IMR-90 (cell line): ENCODE data around the gene RNF166. TPM values are rescaled to one million over a fixed set of nuclear protein-coding genes. Genes with fewer than 3 reads are reported as not detected.

Experiments
- ATAC-seq: fragments of 200-7000 bp; cut with Tn5 transposase; 2 replicates; pipeline ENCODE4 v1.9.1; 2020; ENCODE audit warnings: low read depth, mild to moderate bottlenecking, moderate library complexity
- BruUV-seq: library from RNA; stranded (reverse); fragments of 400-500 nt; replicated peaks from 2 replicates; lab custom pipeline; 2021; lab: Mats Ljungman, UMichigan
- CTCF ChIA-PET: fragments of 300-600 bp; formaldehyde crosslinking; extraction: SDS; loops from one replicate; lab custom pipeline; 2021; ENCODE audit warnings: antibody characterized with exemption; lab: Yijun Ruan, JAX
- POLR2A ChIA-PET: fragments of 300-600 bp; sonication (Branson Sonifier 250); formaldehyde crosslinking; loops from one replicate; lab custom pipeline; 2022; ENCODE audit warnings: antibody characterized with exemption; ENCODE audit not compliant: unreplicated experiment; lab: Charles Lee
- DNase-seq: peaks from one replicate; pipeline ENCODE4 v3.0.0; 2013
- H2AFZ ChIP-seq: replicated peaks from 2 replicates; pipeline ENCODE3; 2013; ENCODE audit warnings: low read length, mild to moderate bottlenecking; ENCODE audit not compliant: poor library complexity
- H2AK5ac ChIP-seq: 2 replicates; pipeline ENCODE4 v1.6.1; 2013; ENCODE audit warnings: low read depth, low read length, inconsistent platforms
- H2AK9ac ChIP-seq: replicated peaks from 2 replicates; pipeline ENCODE3; 2013; ENCODE audit warnings: mild to moderate bottlenecking, low read depth, low read length, moderate library complexity; ENCODE audit not compliant: poor library complexity
- H2BK120ac ChIP-seq: 2 replicates; pipeline ENCODE4 v1.6.1; 2013; ENCODE audit warnings: low read depth, low read length, inconsistent platforms
- H2BK15ac ChIP-seq: 3 replicates; pipeline ENCODE4 v1.6.1; 2013; ENCODE audit warnings: low read depth, low read length, inconsistent platforms
- H2BK20ac ChIP-seq: 2 replicates; pipeline ENCODE4 v1.6.1; 2013; ENCODE audit warnings: low read depth, mild to moderate bottlenecking, inconsistent platforms, low read length, moderate library complexity
- H2BK5ac ChIP-seq: 2 replicates; pipeline ENCODE4 v1.6.1; 2013; ENCODE audit warnings: mild to moderate bottlenecking, low read depth, low read length, inconsistent platforms; ENCODE audit not compliant: poor library complexity, severe bottlenecking
- H3K14ac ChIP-seq: replicated peaks from 2 replicates; pipeline ENCODE4 v1.6.1; 2013; ENCODE audit warnings: low read depth, low read length, inconsistent platforms
- H3K18ac ChIP-seq: 2 replicates; pipeline ENCODE4 v1.6.1; 2013; ENCODE audit warnings: low read depth, low read length, control low read depth
- H3K23ac ChIP-seq: 2 replicates; pipeline ENCODE4 v1.6.1; 2013; ENCODE audit warnings: low read depth, low read length, inconsistent platforms
- H3K27ac ChIP-seq: 2 replicates; pipeline ENCODE4 v1.5.1; 2013; ENCODE audit warnings: mild to moderate bottlenecking, control low read depth, low read length; ENCODE audit not compliant: insufficient read depth
- H3K27me3 ChIP-seq: 2 replicates; pipeline ENCODE4 v1.6.1; 2013; ENCODE audit warnings: low read length; ENCODE audit not compliant: control insufficient read depth, insufficient read depth
- H3K36me3 ChIP-seq: 2 replicates; pipeline ENCODE4 v1.6.1; 2013; ENCODE audit warnings: low read length, mixed read lengths; ENCODE audit not compliant: control insufficient read depth, insufficient read depth
- H3K4ac ChIP-seq: 2 replicates; pipeline ENCODE4 v1.6.1; 2013; ENCODE audit warnings: low read depth, low read length, inconsistent platforms
- H3K4me1 ChIP-seq: 2 replicates; pipeline ENCODE4 v1.6.1; 2013; ENCODE audit warnings: low read length, mixed read lengths; ENCODE audit not compliant: control insufficient read depth, insufficient read depth
- H3K4me2 ChIP-seq: 2 replicates; pipeline ENCODE4 v1.6.1; 2013; ENCODE audit warnings: low read depth, mild to moderate bottlenecking, control low read depth, low read length, moderate library complexity
- H3K4me3 ChIP-seq: 2 replicates; pipeline ENCODE4 v1.5.1; 2013; ENCODE audit warnings: low read depth, mild to moderate bottlenecking, control low read depth, low read length, moderate library complexity; ENCODE audit not compliant: insufficient read depth
- H3K56ac ChIP-seq: 2 replicates; pipeline ENCODE4 v1.6.1; 2013; ENCODE audit warnings: low read length, inconsistent platforms; ENCODE audit not compliant: insufficient read depth; ENCODE audit errors: extremely low read depth
- H3K79me1 ChIP-seq, 2 experiments: 2 replicates each; pipeline ENCODE4 v1.6.1; 2013; ENCODE audit warnings: low read length in 2 of 2, inconsistent platforms in 1 of 2, low read depth in 1 of 2
- H3K9ac ChIP-seq: 2 replicates; pipeline ENCODE4 v1.6.1; 2013; ENCODE audit warnings: low read depth, low read length, control low read depth
- H3K9me1 ChIP-seq: 2 replicates; pipeline ENCODE4 v1.6.1; 2013; ENCODE audit warnings: low read length, inconsistent platforms; ENCODE audit not compliant: insufficient read depth
- H3K9me3 ChIP-seq: 2 replicates; pipeline ENCODE4 v1.6.1; 2013; ENCODE audit warnings: low read length; ENCODE audit not compliant: control insufficient read depth, insufficient read depth
- H4K20me1 ChIP-seq: 2 replicates; pipeline ENCODE4 v1.6.1; 2013; ENCODE audit warnings: low read length, inconsistent platforms; ENCODE audit not compliant: insufficient read depth
- H4K5ac ChIP-seq: 2 replicates; pipeline ENCODE4 v1.6.1; 2013; ENCODE audit warnings: mild to moderate bottlenecking, low read depth, low read length, control low read depth
- H4K8ac ChIP-seq, 2 experiments: 2 replicates each; pipeline ENCODE4 v1.6.1; 2013; ENCODE audit warnings: low read depth in 2 of 2, low read length in 2 of 2, control low read depth in 1 of 2, inconsistent platforms in 1 of 2
- H4K91ac ChIP-seq: 2 replicates; pipeline ENCODE4 v1.6.1; 2013; ENCODE audit warnings: low read depth, low read length, inconsistent platforms; ENCODE audit not compliant: insufficient read depth
- CHD1 ChIP-seq: IDR thresholded peaks from 2 replicates; pipeline ENCODE4 v1.6.1; 2012; ENCODE audit warnings: low read depth, low read length, improper control_type of control experiment
- ELK1 ChIP-seq: fragments of 150-350 bp; IDR thresholded peaks from 2 replicates; pipeline ENCODE4 v1.6.1; 2016; ENCODE audit warnings: low read depth, mild to moderate bottlenecking, low read length, moderate library complexity, borderline replicate concordance
- MXI1 ChIP-seq: IDR thresholded peaks from 2 replicates; pipeline ENCODE4 v1.6.1; 2012; ENCODE audit warnings: low read depth, mild to moderate bottlenecking, low read length, moderate library complexity, borderline replicate concordance
- NFE2L2 ChIP-seq: fragments of 150-350 bp; IDR thresholded peaks from 2 replicates; pipeline ENCODE4 v1.6.1; 2016; ENCODE audit warnings: low read depth, mild to moderate bottlenecking, low read length
- RCOR1 ChIP-seq: IDR thresholded peaks from 2 replicates; pipeline ENCODE4 v1.6.1; 2012; ENCODE audit warnings: mild to moderate bottlenecking, low read length, improper control_type of control experiment; ENCODE audit not compliant: insufficient replicate concordance
- RFX5 ChIP-seq: IDR thresholded peaks from 2 replicates; pipeline ENCODE4 v1.8.0; 2012; ENCODE audit warnings: low read depth, mild to moderate bottlenecking, low read length, moderate library complexity
- SMC3 ChIP-seq: fragments of 150-350 bp; IDR thresholded peaks from 2 replicates; pipeline ENCODE4 v1.6.1; 2016; ENCODE audit warnings: low read depth, mild to moderate bottlenecking, antibody characterized with exemption, low read length, moderate library complexity
- WGBS, 2 experiments: methylation state at CpG; one replicate each; pipeline versions ENCODE4 v1.1.5 to v1.1.7; 2013; ENCODE audit warnings: missing lambda C conversion rate in 2 of 2; ENCODE audit not compliant: insufficient read length in 1 of 2; ENCODE audit errors: extremely low coverage in 2 of 2; 5-methylcytosine and 5-hydroxymethylcytosine counted together
- dilution Hi-C: fragments of 300-500 bp; cut with HindIII; formaldehyde crosslinking; loops from one replicate; pipeline ENCODE4 v1.14.3; 2018; ENCODE audit warnings: low sequenced_read_pairs; ENCODE audit not compliant: unreplicated experiment
- in situ Hi-C: fragments of 300-500 bp; cut with MboI; formaldehyde crosslinking; loops from 3 replicates; pipeline ENCODE4 v1.14.3; 2019; ENCODE audit warnings: low sequenced_read_pairs, inconsistent platforms, mixed read lengths
- intact Hi-C: fragments of 100-400 bp; cut with micrococcal nuclease; formaldehyde crosslinking; loops from 2 replicates; pipeline ENCODE4 v1.10.0; 2022
- polyA plus RNA-seq, 3 experiments: library from polyadenylated mRNA; depleted of rRNA; stranded (reverse); fragments of >200 nt; gene quantifications; 2 replicates each; pipeline ENCODE4 v1.2.3, GENCODE V29; 2012; ENCODE audit warnings: low replicate concordance in 1 of 3
- total RNA-seq: library from RNA; depleted of rRNA; stranded (reverse); fragments of >200 nt; gene quantifications from 2 replicates; pipeline ENCODE4 v1.2.3, GENCODE V29; 2012

The RNF166 gene
- total and polyA plus RNA-seq, 2 of the 4 experiments (the other 2 are of a cell fraction), result 8.1 to 17.4 TPM

GRCh38 chr16:88748364-88748763 is 42.2 kb upstream of the RNF166 start:
- H3K18ac ChIP-seq, result no peak overlapping the region
- ATAC-seq (no peak), DNase-seq (no peak)
- TF ChIP-seq ELK1, result no peak
- TF ChIP-seq RCOR1, result no peak
- TF ChIP-seq MXI1, result no peak
- TF ChIP-seq RFX5, result no peak
- TF ChIP-seq SMC3, result no peak
- no peak for TF ChIP-seq NFE2L2
- TF ChIP-seq CHD1, result no peak
- H3K14ac ChIP-seq, result no peak overlapping the region
- H4K91ac ChIP-seq, result no peak overlapping the region
- H2BK5ac ChIP-seq, result no peak overlapping the region
- intact Hi-C loops (no loop called here), dilution Hi-C loops (no loop called here), in situ Hi-C loops (loop anchor here (5.0 to 10.0 kb wide), 2 partner anchors 34 to 416 kb away; no protein-coding TSS in a partner anchor)
- no peak overlapping the region for H2BK15ac ChIP-seq
- H3K23ac ChIP-seq, result no peak overlapping the region
- no peak overlapping the region for H4K5ac ChIP-seq
- H3K9me1 ChIP-seq, result peaks cover 5% of the 10 kb centered on the region
- WGBS, 2 experiments, result 80% methylated on average over 1 of the region's 12 CpGs; no CpG with 5 or more reads in 1 of the 2 experiments
- no peak overlapping the region for H3K4me3 ChIP-seq
- H3K4ac ChIP-seq, result no peak overlapping the region
- H4K8ac ChIP-seq, result no peak overlapping the region
- H3K9me3 ChIP-seq, result no peaks in the 10 kb centered on the region
- peak overlapping the region; percentile 72 for H2AK9ac ChIP-seq
- no peak overlapping the region for H2AFZ ChIP-seq
- H3K4me1 ChIP-seq, result no peaks in the 10 kb centered on the region
- CTCF ChIA-PET, result interaction anchor here (1.0 kb wide), 1 partner anchor 11 kb away, joined by 3 read pairs; no protein-coding TSS in a partner anchor
- H2BK120ac ChIP-seq, result no peak overlapping the region
- H3K9ac ChIP-seq, result no peak overlapping the region
- H3K27ac ChIP-seq, result no peak overlapping the region
- BruUV-seq, result no TSS peak
- no peak overlapping the region for H2AK5ac ChIP-seq
- H3K79me1 ChIP-seq, result peaks cover 13 to 76% of the 10 kb centered on the region in 2 experiments
- H4K20me1 ChIP-seq, result peaks cover 83% of the 10 kb centered on the region
- POLR2A ChIA-PET, result no interaction called here
- no peak overlapping the region for H2BK20ac ChIP-seq
- no peaks in the 10 kb centered on the region for H3K27me3 ChIP-seq
- H3K56ac ChIP-seq, result no peak overlapping the region
- H3K4me2 ChIP-seq, result no peak overlapping the region
- peaks cover 6% of the 10 kb centered on the region; the same call in 1 of the 2 replicates for H3K36me3 ChIP-seq
